Measurements from ENCODE around the gene RNLS. TPM values are rescaled to one million over a fixed set of nuclear protein-coding genes. Genes with fewer than 3 reads are reported as not detected.

Gene RNLS
- total and polyA plus RNA-seq, 2 of the 4 experiments (the other 2 are of a cell fraction) = 4.5 to 7.0 TPM

Small RNAs within 50 kb of the gene (microRNA-seq; reads per million reads assigned to microRNA genes)
- not detected for gene AL353149.1 (ENCODE audit: insufficient read depth, insufficient read length)
- gene RF00019 (ENCODE audit: insufficient read depth, insufficient read length) = not detected

Small RNAs within 50 kb of the gene (small RNA-seq; reads per million reads assigned to genes)
- gene AL353149.1 (0 reads per million in 5 experiments), gene RF00019 (0 reads per million in 5 experiments)

Other genes starting within 250 kb of the RNLS start
- not detected in 2 replicates for gene LIPJ, start 3.4 kb upstream of the RNLS start, total RNA-seq (2012; rRNA removed)
- gene LIPJ, start 3.4 kb upstream of the RNLS start, polyA plus RNA-seq (2012; rRNA removed) = not detected in 2 replicates
- not detected in 2 replicates for gene LIPF, start 81.1 kb upstream of the RNLS start, total RNA-seq (2012; rRNA removed)
- gene LIPF, start 81.1 kb upstream of the RNLS start, polyA plus RNA-seq (2012; rRNA removed) = not detected in 2 replicates
- gene LIPK, start 122.9 kb upstream of the RNLS start, total RNA-seq (2012; rRNA removed) = not detected in 2 replicates
- gene LIPK, start 122.9 kb upstream of the RNLS start, polyA plus RNA-seq (2012; rRNA removed) = not detected in 2 replicates
- gene LIPN, start 176.7 kb upstream of the RNLS start, total RNA-seq (2012; rRNA removed) = not detected in 2 replicates
- gene LIPN, start 176.7 kb upstream of the RNLS start, polyA plus RNA-seq (2012; rRNA removed) = not detected in 2 replicates
- gene LIPM, start 219.4 kb upstream of the RNLS start, total RNA-seq (2012; rRNA removed) = not detected in 2 replicates
- not detected in 2 replicates for gene LIPM, start 219.4 kb upstream of the RNLS start, polyA plus RNA-seq (2012; rRNA removed)

Data from IMR-90 (cell line).